Right hindlimb (tissue), 1 donor: ENCODE results near the gene NEO1.

ENCODE experiments used
- DNase-seq: peaks from one replicate; pipeline ENCODE4 v3.0.0-alpha.2; 2018

Gene NEO1

DNA sequence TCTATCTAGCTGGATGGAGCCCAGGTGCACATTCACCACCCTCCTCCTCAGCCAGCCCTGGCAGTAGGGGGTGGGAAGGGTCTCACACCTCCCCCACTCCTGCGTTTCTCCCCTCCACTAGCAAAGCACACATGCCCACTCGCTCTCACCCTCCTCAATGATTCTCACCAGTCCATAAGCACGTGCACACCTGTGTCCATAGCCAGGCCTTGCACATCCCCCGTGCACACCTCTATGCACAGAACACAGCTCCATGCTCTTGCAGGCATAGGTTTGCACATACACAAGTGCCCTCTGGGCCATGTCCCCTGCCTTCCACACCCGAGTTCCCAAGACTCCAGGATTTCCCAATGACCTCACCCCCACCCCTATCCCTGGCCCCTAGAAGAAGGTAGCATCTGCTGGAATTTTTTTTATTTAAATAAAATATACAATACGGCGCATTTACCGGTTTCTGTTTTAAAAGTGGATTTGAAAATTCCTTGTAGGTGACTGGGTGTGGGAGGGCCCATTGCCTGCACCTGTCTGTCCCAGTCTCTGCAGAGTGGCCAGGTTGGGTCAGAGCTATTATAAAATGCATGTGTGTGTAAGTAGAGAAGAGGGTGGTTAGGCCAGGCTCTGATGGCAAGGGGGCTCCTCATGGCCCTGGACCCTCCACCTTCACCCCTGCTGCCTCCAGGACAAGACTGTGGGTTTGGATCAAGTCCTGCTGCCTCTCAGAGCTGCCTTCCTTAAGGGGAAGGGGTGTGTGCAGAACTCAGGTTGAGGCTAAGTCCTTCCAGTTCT, 267.4 kb downstream of the NEO1 start:
- no peak for DNase-seq

DNA sequence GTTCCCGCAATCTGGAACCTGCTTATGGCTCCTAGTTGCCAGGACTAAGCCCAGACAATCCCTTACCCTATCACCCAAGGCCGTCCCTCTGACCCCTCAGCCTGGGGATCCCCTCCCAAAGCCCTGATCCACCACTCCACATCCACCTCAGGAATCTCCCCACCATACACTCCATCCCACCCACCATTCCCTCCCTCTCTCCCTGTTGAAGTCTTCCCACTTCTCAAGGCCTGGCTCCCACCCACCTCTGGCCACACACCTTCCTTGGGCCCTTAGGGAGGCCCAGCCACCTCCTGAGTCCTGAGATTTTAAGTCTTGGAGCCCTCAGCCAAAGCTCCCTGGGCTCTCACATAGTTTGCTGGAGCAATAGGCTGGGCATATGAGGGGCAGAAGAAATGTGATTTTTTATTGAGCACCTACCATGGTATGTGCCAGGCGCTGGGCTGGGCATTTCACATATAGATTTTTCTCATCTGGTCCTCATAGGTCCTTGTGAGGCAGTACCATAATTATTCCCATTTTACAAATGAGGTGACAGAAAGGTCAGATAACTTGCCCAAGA, 268.4 kb downstream of the NEO1 start:
- no peak for DNase-seq

DNA sequence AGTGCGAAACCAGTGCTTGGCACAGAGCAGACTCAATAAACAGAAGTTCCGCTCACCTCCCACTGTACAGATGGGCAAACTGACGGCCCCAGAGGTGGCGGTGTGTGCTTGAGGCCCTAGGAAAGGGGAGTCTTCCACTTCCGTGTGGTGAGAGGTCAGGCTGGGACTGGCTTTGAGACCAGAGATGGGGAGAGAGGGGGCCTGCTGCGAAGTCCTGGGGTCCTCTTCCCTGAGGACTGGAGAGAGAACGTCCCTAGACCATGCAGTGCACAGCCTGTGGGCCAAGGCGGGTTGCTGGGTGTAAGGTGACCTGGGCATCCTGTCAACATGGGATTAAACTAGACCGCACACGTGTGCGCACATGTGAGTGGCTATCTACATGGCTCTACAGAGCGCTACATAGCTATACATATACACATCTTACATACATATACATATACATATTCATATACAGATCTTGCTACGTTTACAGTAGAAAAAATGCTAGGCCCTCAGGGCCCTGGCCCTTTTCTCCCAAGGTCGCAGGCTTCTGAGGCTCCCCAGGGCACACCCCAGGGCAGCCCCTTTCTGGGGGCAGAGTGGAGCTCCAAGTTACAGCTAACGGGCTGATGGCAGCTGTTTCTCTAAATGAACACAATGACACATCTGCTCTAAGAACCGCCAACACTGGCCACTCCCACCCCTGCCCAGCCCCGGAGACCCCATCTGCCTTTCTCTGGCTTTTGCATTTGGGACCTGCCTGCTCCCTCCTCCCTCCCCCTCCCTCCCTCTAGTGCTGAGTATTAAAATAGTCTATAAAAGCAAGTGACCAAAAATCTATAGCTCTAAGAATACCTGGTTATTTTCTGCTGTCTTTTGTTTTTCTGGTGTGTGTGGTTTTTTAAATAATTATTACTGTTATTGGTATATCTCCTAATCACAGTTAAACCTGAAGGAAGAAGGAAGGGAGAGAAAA, 269.5 kb downstream of the NEO1 start:
- no peak for DNase-seq

DNA sequence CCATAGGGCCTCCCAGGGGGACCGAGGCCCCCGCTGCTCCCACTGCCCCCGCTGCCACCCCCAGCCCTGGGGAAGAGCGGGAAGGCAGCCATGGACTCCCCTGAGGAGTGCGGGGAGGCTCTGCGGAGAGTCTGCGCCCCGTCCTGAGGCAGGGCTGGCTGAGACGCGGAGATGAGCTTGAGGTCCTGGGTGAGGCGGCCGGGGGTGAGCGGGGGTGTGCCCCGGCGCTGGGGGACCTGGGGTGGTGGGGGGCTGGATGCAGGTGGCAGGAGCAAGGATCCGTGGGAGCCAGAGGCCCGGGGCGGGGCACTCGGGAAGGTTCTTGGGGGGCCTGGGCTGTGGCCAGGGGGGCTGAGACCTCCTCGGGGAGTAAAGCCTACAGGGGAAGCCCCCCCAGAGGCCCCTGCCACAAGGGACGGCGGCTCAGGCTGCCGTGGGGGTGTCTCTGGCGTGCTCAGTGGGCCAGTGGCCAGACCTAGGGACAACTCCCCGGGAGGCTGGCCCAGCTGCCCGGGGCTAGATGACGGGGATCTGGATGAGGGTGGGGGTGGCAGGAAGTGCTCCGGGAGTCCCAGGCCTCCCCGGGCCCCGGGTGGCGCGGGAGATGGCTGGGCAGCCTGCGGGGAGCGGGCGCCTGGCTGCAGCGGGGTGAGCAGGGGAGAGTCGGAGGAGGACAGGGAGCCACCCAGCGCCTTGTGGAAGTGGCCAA, 270.6 kb downstream of the NEO1 start:
- no peak for DNase-seq

DNA sequence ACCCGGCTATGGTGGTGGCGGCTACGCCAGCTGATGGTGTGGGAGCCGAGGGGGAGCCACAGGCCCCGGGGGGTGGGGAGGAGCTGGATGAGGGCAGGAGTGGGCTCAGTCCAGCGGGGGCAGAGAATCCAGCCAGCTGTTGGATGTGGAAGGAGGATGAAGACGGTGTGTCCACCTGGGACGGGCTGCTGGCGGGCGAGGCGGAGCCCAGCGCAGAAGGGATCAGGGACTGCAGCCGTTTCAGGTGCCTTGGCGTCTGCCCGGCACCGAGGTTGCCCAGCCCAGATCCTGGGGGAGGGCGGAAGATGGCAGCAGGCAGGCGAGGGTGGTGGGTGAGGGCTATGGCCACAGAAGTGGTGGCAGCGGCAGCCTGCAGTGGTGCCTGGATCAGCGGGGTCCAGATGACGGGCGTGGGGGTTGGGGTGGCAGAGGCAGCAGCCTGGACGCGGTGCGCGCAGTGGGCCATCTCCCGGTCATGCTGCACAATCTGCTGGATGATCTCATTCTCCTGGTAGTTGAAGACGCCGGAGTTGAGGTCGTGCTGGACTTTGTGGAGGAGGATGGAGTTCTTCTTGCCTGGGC, 271.2 kb downstream of the NEO1 start:
- no peak for DNase-seq

DNA sequence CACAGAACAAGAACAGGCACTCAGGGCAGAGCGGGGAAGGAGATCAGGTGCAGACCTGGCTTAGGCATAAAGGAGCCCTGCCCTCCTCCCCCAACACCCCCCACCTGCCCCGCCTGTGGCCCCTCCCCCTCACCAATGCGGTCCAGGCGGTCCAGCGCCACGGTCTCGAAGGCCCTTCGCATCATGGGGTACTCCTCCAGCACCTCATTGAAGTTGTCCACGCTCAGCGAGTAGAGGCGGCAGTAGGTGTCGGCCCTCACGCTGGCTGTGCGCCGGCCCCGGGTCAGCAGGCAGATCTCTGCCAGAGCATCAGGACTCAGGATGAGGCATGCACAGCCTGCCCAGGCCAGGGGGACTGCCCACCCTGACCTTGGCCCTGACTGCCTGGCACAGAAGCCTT, 271.7 kb downstream of the NEO1 start:
- no peak for DNase-seq

DNA sequence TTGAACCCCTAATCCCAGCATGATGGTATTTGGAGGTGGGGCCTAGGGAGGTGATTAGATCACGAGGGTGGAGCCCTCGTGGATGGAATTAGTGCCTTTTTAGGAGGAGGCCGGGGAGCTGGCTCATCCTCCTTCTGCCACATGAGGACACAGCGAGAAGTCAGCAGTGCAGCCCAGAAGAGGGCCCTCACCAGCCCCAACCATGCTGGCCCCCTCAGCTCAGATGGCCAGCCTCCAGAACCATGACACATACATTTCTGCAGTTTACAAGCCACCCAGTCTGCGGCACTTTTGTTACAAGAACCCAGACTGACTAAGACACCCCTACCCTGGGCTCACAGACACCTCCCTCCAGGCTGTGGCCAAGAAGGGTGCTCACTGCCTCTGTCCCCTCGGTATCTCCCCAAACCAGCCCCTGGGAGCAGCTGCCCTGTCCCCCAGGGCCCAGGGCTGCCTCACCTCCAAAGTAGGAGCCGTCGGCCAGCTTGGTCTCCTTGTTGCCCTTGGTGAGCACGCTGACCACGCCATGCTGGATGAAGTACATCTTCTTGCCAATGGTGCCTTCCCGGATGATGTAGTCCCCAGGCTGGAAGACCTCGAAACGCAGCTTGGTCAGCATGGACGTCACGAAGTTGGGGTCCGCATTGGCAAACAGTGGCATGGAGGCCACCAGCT, 272.4 kb downstream of the NEO1 start:
- DNase-seq: no peak

DNA sequence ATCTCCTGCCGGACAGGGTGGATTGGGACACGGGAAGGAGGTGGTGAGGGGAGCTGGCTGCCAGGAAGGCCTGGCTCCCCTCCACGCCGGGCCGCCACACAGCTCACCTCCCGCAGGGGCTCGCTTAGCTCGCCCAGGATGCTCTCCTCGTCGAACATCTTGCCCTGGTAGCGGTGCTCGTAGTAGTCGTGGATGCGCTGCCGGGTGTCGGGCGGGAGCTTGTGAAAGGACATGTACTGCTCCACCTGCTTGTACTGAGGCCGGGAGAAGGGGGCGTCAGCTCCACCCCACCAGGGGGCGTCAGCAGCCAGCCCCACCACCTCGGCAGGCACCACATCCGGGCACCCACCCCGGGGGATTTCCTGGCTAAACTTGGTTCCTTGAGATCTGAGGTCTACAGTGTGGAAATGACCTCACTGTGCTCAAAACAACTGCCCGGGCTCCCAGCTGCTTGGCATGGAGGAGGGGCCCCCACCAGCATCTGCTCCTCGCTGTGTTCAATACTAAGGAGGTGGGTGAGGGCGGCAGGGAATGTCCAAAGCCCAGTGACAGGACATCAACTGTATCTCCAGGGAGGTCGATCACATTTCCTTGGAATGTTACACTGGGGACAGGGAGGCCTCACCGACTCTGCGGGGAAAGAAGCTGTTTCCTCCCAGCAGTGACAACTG, 273.1 kb downstream of the NEO1 start:
- DNase-seq: no peak

DNA sequence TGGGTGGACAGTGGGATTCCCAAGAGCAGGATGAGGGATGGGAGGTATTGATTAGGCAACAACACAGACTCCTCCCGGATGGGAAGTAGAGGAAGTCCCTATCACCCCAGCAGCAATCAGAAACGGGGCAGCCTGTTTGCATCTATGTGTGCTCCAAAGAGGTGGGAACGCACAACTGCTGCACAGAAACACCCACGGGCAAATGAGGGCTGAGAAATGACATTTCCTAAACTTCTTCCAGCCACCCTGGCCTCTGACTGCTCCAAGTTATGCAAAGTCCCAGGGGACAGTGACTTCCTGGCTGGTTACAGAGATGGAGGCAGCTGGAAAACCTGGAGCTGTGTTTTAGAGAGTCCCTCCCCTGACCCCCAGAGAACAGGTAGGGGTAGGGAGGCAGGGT, 273.9 kb downstream of the NEO1 start:
- DNase-seq: peak; percentile 7

DNA sequence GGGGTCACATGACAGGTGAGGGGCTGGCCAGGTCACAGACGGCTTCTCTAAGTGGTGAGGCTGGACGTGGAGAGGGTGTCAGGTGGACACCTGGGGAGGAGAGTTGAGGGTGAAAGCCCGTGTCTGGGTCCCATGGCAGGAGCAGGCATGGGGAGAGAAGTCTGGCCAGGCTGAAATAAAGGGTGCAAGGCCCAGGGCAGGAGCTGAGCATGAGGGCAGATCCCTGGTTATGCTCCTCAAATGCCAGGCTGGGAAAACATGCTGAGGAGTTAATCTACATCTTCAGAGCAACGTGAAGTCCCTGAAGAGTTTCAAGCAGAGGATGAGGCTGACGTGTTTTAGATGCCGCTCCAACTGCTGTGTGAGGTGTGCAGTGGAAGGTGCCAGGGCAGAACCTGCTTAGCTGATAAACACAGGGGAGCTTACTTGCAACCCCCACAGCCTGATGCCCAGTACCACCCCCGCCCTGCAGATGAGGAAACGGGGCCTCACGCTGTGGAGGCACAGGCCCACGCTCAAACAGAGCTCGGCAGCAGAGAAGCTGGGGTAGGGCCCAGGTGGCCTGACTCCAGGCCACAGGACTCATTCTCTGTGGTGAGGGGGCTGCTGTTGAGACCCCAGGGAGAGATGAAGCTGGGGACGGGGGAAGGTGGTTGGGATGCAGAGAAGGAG, 276.0 kb downstream of the NEO1 start:
- peak; percentile 9 for DNase-seq

DNA sequence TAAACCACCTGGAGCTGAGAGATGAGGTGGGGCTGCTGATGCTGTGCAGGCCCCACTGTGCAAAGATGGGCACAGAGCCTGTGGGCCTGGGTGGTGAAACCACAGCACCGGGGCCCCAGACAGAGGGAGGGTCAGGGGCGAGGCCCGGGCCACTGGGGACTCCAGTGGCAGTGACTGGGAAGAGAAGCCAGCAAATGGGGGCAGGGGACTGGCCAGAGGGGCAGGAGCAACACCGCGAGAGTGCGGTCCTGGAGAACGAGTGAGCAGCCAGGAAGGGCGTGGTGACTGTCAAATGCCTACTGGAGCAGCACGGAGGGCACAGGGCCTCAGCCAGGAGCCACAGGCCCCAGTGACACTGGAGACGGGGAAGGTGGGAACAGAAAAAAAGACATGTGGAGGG, 276.7 kb downstream of the NEO1 start:
- peak; percentile 11 for DNase-seq

DNA sequence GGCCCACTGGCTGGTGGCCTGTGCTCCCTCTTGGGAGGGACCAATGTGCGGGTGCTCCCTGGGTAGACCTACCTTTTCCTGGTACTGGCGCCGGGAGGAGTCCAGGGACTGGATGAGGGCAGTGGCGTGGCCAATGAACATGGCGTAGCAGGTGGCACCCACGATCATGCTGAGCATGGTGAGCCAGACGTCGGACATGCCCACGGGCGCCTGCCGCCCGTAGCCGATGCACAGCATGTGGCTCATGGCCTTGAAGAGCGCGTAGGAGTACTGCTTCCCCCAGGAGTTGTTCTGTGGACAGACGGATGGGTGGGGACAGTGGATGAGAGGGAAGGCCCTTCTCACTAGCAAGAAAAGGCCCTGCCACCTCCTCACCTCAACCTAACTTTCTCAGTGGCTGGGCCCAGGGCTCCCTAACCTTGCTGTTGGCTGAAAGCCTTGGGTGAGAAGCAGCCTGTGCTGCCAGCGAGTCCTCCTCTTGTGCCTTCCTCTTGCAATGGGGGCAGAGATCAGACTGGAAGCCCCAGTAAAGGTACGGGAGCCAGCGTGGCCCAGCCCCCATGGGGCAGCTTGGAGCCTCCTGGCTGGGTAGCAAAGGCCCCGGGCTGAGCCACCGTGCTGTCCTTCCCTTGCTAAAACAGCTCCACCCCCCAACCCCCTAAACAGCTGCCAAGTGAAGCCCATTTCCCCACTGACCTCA, 277.4 kb downstream of the NEO1 start:
- DNase-seq: no peak

DNA sequence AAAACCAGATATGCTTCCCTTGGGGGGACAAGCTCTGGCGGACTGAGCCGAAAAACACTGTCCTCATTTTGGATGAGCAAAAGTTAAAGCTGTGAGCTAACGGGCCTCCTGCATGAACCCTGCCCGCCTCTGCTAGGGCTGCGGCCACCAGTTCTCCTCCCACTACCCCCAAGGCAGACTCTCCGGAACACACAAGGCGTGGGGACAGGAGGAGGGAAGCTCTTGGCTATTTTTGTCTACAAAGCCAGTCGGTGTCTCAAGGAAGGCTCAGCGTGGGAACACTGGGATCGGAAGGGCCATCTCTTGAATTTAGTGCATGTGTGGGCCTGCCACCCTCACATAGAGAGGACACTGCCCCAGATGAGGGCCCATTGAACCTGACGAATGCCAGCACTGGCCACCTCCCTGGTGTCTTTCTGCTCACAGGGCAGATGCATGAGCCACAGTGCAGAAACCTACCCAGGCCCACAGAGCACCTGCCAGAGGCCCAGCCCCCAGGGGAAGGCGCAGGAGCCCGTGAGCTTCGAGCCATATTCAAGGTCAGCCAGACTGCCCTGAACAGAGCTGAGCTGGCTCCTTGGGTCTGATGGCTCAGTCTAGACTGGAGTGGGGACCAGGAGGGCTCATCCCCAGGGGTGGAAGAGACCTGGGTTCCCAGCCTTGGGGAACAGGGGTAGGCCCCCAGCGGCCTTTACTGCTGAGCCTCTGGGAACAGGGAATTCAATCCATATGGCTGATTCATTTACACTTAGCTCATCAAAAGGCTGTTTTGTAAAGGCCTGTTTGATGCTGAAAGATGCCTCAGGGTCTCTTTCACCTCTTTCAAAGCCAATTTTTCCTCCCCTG, 278.2 kb downstream of the NEO1 start:
- no peak for DNase-seq

DNA sequence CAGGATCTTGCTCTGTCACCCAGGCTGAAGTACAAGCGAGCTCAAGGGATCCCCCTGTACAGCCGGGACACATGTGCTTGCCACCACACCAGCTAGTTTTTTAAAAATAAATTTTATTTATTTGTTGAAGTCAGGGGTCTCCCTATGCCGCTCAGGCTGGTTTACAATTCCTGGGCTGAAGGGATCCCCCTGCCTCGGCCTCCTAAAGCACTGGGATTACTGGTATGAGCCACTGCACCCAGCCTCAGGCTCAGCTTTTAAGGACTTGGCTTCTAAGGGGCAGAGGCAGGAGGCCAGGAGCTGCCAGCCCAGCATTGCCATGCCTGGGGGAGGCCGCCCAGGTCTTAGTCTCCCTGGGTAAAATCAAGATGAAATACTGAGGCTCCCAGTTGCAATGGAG, 279.2 kb downstream of the NEO1 start:
- DNase-seq: no peak

DNA sequence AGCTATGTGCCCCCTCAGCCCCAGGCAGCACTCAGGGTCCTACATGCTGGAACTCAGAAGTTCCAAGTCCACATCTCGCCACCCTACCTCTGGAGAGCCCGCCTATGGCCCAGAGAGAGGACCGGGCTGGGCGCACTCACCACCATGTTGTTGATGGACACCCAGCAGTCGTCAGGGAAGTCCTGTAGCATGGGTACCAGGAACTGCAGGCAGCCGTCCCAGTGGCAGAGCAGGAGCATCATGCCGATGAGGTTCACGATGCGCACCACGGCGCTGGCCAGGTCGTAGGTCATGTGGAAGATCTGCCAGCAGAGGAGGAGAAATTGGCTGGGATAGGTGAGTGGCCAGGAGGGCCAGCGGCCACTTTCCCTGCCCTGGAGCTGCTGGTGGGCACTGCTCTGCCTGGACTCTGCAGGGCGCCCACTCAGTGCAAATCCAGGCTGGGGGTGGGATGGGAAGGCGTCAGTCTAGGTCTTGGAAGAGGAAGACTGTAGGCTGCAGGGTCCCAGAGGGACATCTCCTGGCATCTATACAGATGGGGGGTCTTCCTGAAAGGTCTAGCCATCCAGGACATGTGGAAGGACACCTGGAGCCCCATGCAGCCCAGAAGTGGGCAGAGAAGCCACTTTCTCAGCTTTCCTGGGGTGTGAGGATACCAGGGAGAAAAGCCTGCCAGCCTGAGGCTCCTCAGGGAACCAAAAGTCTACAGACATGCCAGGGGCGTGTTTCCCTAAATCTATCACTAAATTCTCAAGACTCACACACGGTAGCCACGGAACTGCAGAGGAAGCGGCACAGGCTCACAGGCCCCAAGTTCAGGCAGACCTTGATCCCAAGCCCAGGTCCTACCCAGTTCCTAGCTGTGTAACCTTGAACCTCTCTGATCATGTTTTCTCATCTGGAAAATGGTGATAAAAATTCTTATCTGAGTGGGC, 280.0 kb downstream of the NEO1 start:
- no peak for DNase-seq

DNA sequence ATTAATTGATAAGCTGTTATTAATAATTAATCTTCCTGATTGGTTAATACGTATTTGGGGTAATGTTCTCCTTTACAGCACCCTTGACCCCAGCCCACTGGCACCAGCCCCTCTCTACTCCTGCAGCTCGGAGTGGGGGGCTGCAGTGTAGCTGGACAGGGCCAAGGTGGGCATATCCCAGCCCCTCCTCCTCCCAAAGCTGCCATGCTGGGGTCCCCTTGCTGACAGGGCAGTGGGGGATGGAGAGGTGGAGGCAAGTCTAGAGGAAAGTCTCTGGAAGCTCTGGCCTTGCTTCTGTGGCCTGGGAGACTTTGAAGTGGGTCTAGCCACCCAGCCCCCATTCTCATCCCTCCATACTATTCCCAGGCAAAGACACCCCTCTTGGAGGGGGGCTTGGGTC, 280.7 kb downstream of the NEO1 start:
- no peak for DNase-seq

DNA sequence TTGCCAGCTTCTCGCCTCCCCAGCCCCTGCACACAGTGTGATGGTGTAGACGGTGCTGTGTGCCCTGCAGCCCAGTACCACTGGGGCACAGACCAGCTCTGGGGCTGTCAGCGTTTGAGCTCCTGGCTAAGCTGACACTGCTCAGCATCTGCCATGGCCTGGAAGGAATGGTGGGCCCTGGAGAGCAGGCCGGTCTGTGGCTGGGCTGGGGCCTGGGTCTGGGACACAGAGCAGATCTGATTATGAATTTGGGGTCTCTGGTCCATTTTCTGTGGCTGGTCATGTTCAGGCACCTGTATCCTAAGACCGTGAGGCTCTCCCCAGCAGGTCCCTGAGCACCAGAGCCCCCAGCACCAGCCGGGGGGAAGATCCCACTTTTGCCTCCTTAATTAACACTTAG, 281.8 kb downstream of the NEO1 start:
- DNase-seq: no peak

DNA sequence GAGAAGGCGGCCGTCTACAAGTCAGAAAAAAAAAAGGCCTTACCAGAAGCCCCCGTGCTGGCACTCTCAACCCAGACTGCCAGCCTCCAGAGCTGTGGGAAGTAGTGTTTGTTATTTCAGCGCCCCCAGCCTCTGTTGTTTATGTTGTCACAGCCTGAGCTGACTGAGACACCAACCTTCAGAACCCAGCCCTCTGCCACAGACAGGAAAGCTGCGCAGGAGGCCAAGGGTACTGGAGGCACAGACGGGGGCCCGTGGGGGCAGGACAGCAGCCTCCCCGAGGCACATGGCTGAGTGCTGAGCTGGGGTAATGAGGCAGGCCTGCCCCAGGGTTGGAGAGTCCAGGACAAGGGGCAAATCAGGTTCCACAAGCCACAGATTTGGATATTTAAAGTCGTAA, 282.8 kb downstream of the NEO1 start:
- DNase-seq: no peak
